Keratinocyte (primary cell): ENCODE data around the gene FUZ. TPM values are rescaled to one million over a fixed set of nuclear protein-coding genes. Genes with fewer than 3 reads are reported as not detected.

Experiments
- DNase-seq: peaks from one replicate; pipeline ENCODE4 v3.0.0-alpha.2; 2011; ENCODE audit warnings: low read depth, missing footprints, low spot score
- FAIRE-seq: peaks from 2 replicates; lab custom pipeline; 2011; peaks lifted over from hg19 to GRCh38; lab: Jason Lieb, UNC
- H2AFZ ChIP-seq: 2 replicates; pipeline ENCODE4 v1.6.0; 2012; ENCODE audit warnings: low read length, control low read depth, inconsistent platforms; ENCODE audit not compliant: control insufficient read depth
- H3K27ac ChIP-seq: 2 replicates; pipeline ENCODE4 v1.5.1; 2011; ENCODE audit warnings: low read length; ENCODE audit not compliant: control insufficient read depth, insufficient read depth
- H3K27me3 ChIP-seq: 3 replicates; pipeline ENCODE4 v1.6.0; 2011; ENCODE audit warnings: low read length; ENCODE audit not compliant: control insufficient read depth, insufficient read depth; ENCODE audit errors: extremely low read depth
- H3K36me3 ChIP-seq, 2 experiments: 2 replicates in 1 of 2; 3 replicates in 1 of 2; pipeline ENCODE4 v1.5.1; 2011; ENCODE audit warnings: low read length in 2 of 2, mild to moderate bottlenecking in 1 of 2; ENCODE audit not compliant: control insufficient read depth in 2 of 2, insufficient read depth in 2 of 2; ENCODE audit errors: extremely low read depth in 1 of 2
- H3K4me1 ChIP-seq: 3 replicates; pipeline ENCODE4 v1.5.1; 2011; ENCODE audit warnings: low read length; ENCODE audit not compliant: control insufficient read depth, insufficient read depth; ENCODE audit errors: extremely low read depth
- H3K4me2 ChIP-seq: 3 replicates; pipeline ENCODE4 v1.6.0; 2011; ENCODE audit warnings: low read depth, low read length; ENCODE audit not compliant: control insufficient read depth, insufficient read depth; ENCODE audit errors: extremely low read depth
- H3K4me3 ChIP-seq, 3 experiments: fragments of 200-600 bp in 1 of 3; sonication (generic) in 1 of 3; 2 replicates in 2 of 3; 3 replicates in 1 of 3; pipeline ENCODE4 v1.5.1; 2011 to 2016; ENCODE audit warnings: low read length in 3 of 3, mild to moderate bottlenecking in 3 of 3, control low read depth in 2 of 3, inconsistent platforms in 1 of 3, low read depth in 1 of 3, mixed read lengths in 1 of 3, mixed run types in 1 of 3, moderate library complexity in 1 of 3; ENCODE audit not compliant: control insufficient read depth in 2 of 3, insufficient read depth in 2 of 3; ENCODE audit errors: extremely low read depth in 1 of 3
- H3K79me2 ChIP-seq: 2 replicates; pipeline ENCODE4 v1.6.0; 2012; ENCODE audit warnings: low read length; ENCODE audit not compliant: control insufficient read depth, insufficient read depth
- H3K9ac ChIP-seq: 3 replicates; pipeline ENCODE4 v1.6.0; 2011; ENCODE audit warnings: low read length; ENCODE audit not compliant: control insufficient read depth, insufficient read depth; ENCODE audit errors: extremely low read depth
- H3K9me1 ChIP-seq: 3 replicates; pipeline ENCODE4 v1.6.0; 2011; ENCODE audit warnings: low read length; ENCODE audit not compliant: control insufficient read depth, insufficient read depth; ENCODE audit errors: extremely low read depth
- H3K9me3 ChIP-seq: 2 replicates; pipeline ENCODE4 v1.5.1; 2012; ENCODE audit warnings: low read depth, low read length; ENCODE audit not compliant: control insufficient read depth
- H4K20me1 ChIP-seq: 3 replicates; pipeline ENCODE4 v1.6.0; 2011; ENCODE audit warnings: low read length; ENCODE audit not compliant: control insufficient read depth, insufficient read depth; ENCODE audit errors: extremely low read depth
- CTCF ChIP-seq, 3 experiments: IDR thresholded peaks in 1 of 3; conservative IDR thresholded peaks in 1 of 3; optimal IDR thresholded peaks in 1 of 3; 2 replicates in 2 of 3; 3 replicates in 1 of 3; pipeline versions ENCODE3 to v1.5.1; 2011; ENCODE audit warnings: low read length in 3 of 3, mild to moderate bottlenecking in 3 of 3, moderate library complexity in 2 of 3, control low read depth in 1 of 3, inconsistent platforms in 1 of 3; ENCODE audit not compliant: insufficient read depth in 2 of 3; ENCODE audit errors: extremely low read depth in 1 of 3
- EZH2 ChIP-seq: IDR thresholded peaks from one replicate; pipeline ENCODE4 v1.6.1; 2012; ENCODE audit warnings: inconsistent platforms, mild to moderate bottlenecking, low read length, moderate library complexity
- dilution Hi-C: fragments of 300-500 bp; cut with MboI; formaldehyde crosslinking; loops from one replicate; pipeline ENCODE4 v1.7.0; 2020; ENCODE audit warnings: low sequenced_read_pairs; ENCODE audit not compliant: extremely low pct_ligation_motif_present
- polyA plus RNA-seq, 5 experiments: library from polyadenylated mRNA; depleted of rRNA in 3 of 5; stranded (reverse) in 3 of 5; stranded (forward) in 1 of 5; unstranded in 1 of 5; fragments of >200 nt; gene quantifications; 1 replicate in 1 of 5; 2 replicates in 3 of 5; 3 replicates in 1 of 5; pipeline versions ENCODE4 v1.2.1 to v1.2.3, GENCODE V29; 2011 to 2012; ENCODE audit warnings: missing spikeins in 2 of 5, low read depth in 1 of 5, low replicate concordance in 1 of 5

Gene FUZ
- polyA plus RNA-seq, 1 donor (not counting 4 experiments of a cell fraction or from before 2014, with no cell fraction given), result 3.7 TPM

- H3K9ac ChIP-seq, result no peak overlapping the region
- dilution Hi-C loops, result no loop called here
- H3K4me2 ChIP-seq, result no peak overlapping the region
- H3K4me1 ChIP-seq, result peaks cover 4% of the 10 kb centered on the region
- no peak overlapping the region for H3K27ac ChIP-seq
- H3K9me1 ChIP-seq, result no peaks in the 10 kb centered on the region
- H3K9me3 ChIP-seq, result no peaks in the 10 kb centered on the region
- H3K36me3 ChIP-seq, result peaks cover 24 to 37% of the 10 kb centered on the region in 2 experiments
- no peak for FAIRE-seq
- no peaks in the 10 kb centered on the region for H3K27me3 ChIP-seq
- H3K4me3 ChIP-seq, result no peak overlapping the region
- DNase-seq, result no peak
- no peak for TF ChIP-seq EZH2
- no peak for TF ChIP-seq CTCF (optimal IDR thresholded peaks at IDR 0.05 in 1 of 3, IDR thresholded peaks at IDR 0.05 in 1 of 3, conservative IDR thresholded peaks at IDR 0.05 in 1 of 3; ENCODE audit: extremely low read depth in 1 of 3, insufficient read depth in 2 of 3, low read length in 3 of 3)
- H4K20me1 ChIP-seq, result peaks cover 3% of the 10 kb centered on the region
- no peak overlapping the region for H2AFZ ChIP-seq
- H3K79me2 ChIP-seq, result peaks cover 15% of the 10 kb centered on the region
Observed at GRCh38 chr19:49858088-49858985, 45.2 kb upstream of the FUZ start.

- Histone ChIP-seq H3K27me3 (no peaks in the 10 kb centered on the region), H3K9ac (no peak overlapping the region), H3K4me1 (peaks cover 8% of the 10 kb centered on the region), H3K27ac (no peak overlapping the region), H2AFZ (no peak overlapping the region), H3K4me2 (no peak overlapping the region), H3K36me3 (peaks cover 22 to 37% of the 10 kb centered on the region in 2 experiments), H3K9me3 (no peaks in the 10 kb centered on the region), H3K9me1 (no peaks in the 10 kb centered on the region), H3K79me2 (peaks cover 14% of the 10 kb centered on the region), H3K4me3 (no peak overlapping the region), H4K20me1 (peaks cover 7% of the 10 kb centered on the region)
- TF ChIP-seq CTCF (optimal IDR thresholded peaks at IDR 0.05 in 1 of 3, IDR thresholded peaks at IDR 0.05 in 1 of 3, conservative IDR thresholded peaks at IDR 0.05 in 1 of 3; ENCODE audit: extremely low read depth in 1 of 3, insufficient read depth in 2 of 3, low read length in 3 of 3) (no peak), EZH2 (no peak)
- FAIRE-seq (no peak), DNase-seq (no peak)
- dilution Hi-C loops, result no loop called here
Observed at GRCh38 chr19:49857838-49858087, 44.7 kb upstream of the FUZ start.
